HG03159 (cell line): ENCODE measurements around the gene NEUROG1.

Source experiments
- ATAC-seq: cut with Tn5 transposase; IDR thresholded peaks from one replicate; pipeline ENCODE4 v1.9.1; 2021; ENCODE audit warnings: mild to moderate bottlenecking, moderate library complexity; ENCODE audit not compliant: unreplicated experiment

The NEUROG1 gene, protein sequence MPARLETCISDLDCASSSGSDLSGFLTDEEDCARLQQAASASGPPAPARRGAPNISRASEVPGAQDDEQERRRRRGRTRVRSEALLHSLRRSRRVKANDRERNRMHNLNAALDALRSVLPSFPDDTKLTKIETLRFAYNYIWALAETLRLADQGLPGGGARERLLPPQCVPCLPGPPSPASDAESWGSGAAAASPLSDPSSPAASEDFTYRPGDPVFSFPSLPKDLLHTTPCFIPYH

DNA sequence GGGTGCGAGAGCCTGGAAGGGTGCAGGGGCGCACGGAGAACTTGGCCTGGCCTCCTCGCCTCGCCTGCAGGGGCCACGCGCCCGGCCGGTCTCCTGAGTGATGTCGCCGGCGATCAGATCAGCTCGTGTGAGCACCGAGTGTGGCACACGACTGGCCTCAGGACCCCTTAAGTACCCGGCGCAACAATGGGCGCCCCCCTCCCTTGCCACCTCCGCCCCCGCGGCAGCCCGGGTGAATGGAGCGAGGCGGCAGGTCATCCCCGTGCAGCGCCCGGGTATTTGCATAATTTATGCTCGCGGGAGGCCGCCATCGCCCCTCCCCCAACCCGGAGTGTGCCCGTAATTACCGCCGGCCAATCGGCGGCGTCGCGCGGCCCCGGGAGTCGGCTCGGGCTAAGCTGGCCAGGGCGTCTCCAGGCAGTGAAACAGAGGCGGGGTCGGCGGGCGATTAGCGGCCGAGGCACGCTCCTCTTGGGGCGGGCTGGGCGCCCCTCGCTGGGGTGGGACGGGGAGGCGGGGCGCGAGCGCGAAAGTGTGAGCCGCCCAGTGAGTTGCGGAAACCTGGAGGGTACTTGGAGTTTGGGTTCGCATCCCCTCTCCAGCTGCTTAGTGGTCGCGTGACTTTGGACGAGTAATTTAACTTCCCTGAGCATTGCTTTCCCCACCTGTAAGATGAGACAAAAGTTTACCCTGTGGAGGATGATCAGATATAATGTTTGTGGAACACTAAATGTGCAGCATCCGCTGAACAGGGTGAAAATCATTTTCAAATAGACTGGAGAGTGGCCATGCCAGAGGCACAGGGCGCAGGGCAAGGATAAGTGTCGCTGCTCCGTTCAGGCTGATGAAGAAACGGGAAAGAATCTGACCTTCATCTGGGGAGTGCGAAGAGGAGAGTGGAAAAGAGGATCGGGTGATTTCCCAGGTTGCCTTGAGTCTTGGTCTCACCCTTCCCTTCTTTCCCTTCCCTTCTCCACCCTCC, at the start of gene NEUROG1:
NEUROG1 (minus strand) TSS at position 145 of the 982 bp plus-strand sequence. CDS start 274 bp downstream, outside the sequence.
- ATAC-seq = no peak

DNA sequence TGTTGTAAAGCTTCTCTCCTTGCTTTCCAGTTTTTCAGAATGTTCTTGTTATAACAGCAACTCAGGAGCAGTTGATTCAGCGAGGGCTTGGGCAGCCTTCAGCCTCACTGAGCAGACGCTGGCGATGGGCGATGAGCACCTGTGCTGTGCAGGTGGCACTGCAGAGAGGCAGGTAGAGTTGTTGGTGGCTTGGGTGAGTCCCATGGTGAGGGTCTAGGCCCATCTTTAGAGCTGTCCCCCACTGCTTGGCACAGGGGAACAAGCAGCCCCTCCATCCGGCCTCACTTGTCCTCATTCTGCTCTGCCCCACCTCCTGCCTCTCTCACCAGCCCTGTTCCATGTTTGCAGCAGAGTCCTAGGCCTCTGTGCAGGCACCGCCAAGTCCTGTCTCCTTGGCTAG, 49.2 kb upstream of the NEUROG1 start:
- ATAC-seq = no peak

DNA sequence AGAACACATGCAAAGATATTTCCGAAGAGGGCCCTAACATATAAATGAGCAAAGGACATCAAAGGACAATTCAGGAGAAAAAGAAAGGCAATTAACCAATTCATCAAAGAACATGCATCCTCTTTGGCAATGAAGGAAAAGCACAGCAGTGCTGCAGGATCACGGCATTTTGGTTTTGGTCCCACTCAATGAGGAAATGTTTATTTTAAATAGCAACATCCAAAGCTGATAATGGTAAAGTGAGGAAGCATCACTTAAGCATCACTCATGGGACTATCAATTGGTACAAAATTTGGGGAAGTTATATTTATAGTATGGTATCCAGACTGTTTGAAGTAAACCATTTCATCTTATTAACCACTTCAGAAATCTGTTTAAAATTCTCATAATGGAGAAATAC, 48.5 kb upstream of the NEUROG1 start:
- ATAC-seq = no peak

DNA sequence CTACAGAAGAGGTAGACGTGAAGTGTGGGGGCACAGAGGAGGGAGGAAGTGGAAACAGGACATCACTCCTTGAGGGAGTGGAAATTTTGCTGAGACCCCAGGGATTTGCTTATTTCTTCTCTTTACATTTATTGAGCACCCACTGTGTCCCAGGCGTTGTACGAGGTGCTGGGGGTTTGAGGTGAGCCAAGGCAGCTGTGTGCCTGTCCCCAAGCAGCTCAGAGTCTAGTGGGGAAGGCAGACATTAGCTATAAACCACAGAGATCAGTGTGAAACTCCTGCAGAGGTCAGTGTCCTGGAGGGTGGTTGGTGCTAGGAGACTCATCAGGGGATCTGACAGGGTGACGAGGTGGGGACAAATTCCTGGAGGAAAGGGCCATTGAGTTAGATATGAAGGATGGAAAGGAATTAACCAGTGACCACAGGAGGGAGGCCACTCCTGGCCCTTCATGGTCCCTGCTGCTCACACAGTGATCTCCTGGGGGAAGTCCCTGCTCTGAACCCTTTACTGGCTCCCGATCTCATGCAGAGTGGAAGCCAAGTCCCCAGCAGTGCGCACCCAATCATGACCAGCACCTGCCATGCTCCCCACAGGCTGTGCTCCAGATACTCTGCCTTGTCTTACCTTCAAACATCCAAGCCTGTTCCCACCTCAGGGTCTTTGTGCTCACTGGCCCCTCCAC, 46.5 kb upstream of the NEUROG1 start:
- ATAC-seq = no peak

DNA sequence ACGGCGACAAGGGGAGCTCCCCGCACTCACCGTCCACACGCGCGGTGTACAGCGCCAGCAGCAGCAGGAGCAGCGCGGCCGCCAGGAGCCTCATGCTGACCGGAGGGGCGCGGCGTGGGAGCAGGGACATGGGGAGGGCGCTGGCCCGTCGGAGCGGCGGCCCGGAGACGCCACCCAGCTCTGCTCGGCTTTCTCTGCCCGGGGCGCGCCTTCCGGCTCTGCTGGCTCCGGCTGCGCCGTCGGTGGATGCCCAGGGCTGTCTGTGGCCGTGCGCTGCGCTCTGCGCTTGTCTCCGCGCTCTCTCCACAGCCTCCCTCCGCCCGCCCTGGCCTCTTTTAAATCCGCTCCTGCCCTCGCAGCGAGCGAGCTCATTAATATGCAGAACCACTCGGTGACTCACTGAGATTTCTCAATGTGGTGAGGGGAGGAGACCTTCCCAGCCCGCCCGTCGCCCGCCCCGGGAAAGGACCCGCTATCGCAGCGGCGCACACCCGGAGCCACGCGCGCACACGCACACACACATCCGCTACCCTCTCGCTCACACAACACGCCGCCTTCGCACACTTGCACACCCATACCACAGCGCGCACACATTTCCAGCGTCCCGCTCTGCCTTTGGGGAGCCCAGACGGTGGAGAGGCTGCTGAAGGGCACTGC, 43.0 kb upstream of the NEUROG1 start, which contains the start of gene CXCL14:
CXCL14 (minus strand) TSS at position 307 of the 657 bp plus-strand sequence; CDS start at position 94, 213 bp downstream.
- ATAC-seq = no peak

DNA sequence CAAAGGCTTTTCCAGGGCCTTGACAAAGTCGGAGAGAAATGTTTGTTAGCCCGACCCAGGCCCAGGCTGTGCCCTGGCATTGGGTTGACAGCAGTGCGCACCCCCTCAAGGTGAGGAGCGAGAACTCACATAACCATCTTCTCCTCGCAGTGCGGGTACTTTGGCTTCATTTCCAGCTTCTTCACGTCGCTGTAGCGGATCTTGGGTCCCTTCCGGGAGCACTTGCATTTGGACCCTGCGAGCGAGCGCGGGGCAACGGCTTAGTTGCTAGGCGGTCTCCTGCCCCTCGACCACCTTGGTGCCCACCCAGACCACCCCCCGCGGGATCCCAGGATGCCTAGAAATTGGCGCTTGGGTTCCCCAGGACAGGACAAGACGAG, 42.5 kb upstream of the NEUROG1 start:
- no peak for ATAC-seq

DNA sequence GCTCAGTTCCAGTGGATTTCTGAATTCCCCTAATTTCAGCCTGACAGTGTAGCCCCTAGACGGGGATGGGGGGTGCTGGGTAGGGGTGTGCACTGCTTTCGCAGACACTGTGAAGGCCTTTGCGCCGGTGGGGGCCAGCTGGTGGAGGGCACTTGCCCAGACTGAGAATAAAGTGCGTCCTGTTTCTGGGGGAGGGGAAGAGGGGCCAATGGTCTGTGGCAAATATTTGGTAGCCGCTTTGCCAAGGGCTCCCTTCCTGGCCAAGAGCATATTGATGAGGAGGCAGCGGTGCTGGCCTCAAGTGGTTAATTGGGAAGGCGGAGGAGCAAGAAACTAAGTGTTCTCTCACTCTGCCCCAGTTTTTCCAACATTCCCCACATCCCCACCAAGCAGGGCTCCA, 41.7 kb upstream of the NEUROG1 start:
- no peak for ATAC-seq

DNA sequence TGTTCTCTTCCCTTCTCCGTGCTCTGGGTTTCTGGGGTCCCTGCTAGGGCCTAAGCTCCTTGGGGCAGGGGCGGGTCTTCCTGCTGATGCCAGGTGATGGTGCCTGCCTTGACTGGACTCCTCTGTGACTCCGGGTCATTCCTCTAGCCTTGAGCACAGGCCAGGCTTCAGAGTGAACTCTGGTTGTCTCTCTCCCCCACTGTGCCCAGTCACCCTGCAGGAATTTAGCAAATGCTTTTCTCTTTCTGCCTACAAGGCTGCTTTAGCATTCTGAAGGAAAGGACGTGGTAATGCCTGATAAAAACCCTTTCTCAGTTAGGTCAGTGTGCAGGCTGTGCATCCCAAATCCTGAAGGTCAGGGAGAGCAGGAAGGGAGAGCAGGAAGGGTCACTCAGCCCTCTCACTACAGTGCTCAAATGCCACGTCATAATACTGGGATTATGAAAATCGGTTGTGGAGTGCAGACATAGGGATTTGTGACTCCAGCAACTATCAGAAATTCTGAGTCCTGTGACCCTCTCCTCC, 40.4 kb upstream of the NEUROG1 start:
- no peak for ATAC-seq

DNA sequence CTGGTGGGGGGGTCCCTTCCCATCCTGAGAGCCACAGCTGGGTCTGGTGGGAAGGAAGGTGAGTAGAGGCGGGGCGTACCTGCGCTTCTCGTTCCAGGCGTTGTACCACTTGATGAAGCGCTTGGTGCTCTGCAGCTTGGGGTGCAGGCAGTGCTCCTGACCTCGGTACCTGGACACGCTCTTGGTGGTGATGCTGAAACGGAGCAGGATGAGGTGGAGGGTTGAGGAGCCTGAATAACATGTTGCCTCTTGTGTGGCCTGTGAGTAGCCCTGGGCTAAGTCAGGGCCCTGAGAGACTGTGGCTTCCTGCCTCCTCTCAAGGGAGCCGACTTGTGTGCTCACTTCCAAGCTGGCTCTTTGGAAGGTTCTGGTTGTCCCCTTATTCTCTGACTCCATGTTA, 38.7 kb upstream of the NEUROG1 start:
- no peak for ATAC-seq

DNA sequence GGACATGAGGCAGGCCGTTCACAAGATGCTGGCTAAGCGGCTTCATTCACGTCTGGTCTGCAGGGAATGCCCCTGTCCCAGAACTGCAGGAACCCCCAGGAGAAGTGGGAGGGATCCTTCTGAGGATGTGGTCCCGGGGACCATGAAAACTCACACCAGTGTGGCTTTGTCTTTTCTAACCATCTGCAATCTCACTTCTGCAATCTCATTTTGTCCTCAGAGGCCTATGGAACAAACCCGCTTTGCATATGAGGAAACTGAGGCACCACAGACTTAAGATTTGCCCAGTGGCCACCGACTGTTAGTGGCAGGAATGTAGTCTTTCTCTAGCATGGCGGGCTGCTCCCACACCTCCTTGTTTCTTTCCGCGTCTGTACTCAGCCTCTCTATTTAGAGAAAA, 36.1 kb upstream of the NEUROG1 start:
- no peak for ATAC-seq

DNA sequence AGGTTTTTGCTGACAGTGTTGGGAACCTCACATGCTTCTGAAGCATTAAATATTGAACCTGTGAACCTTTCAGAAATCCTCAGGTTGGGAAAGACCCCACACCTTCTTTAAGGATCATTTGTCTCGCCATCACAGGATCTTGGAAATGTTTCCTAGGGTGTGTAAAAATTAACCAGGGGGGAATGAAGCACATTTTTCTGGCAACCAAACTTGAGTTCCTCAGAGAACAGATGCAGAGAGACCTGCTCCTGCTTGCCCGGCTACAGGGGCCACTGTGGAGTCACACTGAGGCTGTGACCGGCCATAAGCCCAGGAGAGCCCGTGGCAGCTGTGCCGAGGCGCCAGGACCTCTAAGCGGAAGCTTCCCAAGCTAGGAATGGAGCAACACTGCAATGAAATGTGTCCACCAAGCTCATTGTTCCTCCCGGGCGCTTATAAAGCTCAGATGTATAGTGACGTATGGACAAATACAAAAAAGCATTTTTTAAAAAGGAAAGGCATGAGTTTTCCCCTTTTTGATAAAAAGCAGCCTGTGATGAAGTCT, 35.4 kb upstream of the NEUROG1 start:
- no peak for ATAC-seq

DNA sequence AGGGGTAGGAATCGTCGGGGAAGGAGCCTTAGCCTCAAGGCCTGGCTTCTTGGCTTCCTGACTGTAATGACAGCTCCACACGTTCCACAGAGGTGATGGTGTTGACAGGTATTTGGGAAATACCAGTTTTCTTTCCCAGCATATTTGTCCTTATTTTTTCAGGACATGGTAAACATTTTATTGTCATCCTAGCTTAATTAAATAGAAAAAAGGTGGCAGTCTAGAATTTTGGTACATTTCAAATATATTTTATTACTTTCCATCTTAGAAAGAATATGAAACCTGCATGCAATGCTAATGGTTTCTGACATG, 34.6 kb upstream of the NEUROG1 start:
- no peak for ATAC-seq

DNA sequence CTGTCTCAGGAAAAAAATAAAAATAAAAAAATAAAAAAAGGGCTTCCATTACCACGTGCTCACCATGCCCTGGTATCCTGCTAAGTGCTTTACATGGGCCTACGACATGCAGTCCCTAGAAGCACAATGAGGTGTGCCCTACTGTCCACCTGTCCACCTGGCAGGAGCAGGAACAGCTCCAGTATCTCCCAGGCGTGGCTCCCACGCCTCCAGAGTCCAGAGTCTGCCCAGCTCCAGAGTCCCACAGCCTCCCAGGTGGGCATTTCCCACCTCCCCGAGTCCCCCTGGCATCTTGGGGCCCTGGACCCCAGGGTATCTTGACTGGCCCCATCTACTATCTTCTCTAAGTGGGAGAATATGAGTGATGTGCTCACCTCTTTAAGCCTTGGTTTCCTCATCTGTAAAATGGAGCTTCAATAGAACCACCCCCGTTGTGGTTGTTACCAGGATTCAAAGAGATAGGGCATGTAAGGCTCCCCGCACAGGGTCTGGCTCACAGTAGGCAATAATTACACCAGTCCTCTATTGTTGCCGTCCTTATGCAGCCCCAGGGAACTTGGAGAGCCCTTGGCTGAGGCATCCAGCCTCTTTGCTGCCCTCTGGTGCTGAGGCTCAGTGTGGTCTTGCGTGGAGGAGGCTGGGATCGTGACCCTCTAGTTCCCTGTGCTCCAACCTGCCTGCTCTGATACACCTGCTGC, 34.1 kb upstream of the NEUROG1 start:
- no peak for ATAC-seq

DNA sequence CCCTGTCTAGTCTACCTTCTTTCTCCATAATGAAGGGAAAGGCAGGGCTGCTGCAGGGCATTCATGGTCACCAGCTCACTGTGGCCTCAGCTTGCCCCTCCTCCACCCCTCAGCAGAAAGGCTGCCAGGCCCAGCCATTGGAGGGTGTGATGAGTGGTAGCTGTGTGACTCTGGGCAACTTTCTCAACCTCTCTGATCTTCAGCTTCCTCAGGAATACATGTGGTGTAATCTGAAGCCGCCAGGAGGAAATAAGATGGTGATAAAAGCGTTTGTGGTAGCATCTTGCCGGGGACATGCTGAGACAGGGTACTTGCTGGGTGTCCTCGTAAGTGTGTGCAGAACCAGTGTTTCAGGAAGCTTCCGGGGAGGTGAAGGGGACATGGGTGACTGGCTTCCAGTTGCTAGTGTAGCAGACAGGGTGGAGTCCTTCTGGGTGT, 33.2 kb upstream of the NEUROG1 start:
- ATAC-seq = no peak

DNA sequence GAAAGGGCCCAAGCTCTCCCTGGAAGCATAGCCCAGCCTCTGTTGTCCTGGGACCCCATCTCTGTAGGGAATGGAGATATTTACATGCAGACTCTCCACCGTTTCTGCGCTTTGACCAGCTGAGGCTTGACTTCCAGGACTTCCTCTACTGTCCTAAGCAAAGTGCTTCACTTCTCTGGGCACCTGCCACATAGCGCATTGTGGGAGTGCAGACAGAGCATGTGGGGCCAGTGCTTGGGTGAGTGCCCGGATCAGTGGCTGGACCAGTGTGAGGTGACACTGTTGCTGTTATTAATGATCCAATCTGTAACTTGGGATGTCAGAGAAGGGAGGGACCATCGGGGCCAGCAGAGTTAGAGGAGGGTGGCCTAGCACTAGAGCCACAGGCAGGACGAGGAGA, 32.5 kb upstream of the NEUROG1 start:
- no peak for ATAC-seq

DNA sequence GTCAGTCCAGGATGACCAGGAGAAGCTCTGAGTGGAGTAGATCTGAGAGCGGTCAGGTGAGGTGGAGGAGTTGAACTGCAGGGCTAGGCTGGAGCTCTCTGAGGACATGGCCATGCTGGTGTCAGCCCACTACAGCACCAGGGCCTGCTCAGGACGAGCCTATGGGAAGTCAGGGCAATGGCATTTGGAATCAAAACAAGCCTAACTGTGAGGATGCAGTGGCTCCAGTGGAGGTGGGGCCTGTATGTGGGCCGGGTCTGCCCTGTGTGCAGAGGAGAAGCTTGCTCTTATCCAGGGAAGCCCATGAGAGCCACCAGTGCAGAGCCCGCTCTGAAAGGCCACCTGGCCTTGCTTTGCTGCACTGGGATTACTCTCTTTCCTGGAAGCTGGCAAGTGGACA, 31.9 kb upstream of the NEUROG1 start:
- ATAC-seq = no peak

DNA sequence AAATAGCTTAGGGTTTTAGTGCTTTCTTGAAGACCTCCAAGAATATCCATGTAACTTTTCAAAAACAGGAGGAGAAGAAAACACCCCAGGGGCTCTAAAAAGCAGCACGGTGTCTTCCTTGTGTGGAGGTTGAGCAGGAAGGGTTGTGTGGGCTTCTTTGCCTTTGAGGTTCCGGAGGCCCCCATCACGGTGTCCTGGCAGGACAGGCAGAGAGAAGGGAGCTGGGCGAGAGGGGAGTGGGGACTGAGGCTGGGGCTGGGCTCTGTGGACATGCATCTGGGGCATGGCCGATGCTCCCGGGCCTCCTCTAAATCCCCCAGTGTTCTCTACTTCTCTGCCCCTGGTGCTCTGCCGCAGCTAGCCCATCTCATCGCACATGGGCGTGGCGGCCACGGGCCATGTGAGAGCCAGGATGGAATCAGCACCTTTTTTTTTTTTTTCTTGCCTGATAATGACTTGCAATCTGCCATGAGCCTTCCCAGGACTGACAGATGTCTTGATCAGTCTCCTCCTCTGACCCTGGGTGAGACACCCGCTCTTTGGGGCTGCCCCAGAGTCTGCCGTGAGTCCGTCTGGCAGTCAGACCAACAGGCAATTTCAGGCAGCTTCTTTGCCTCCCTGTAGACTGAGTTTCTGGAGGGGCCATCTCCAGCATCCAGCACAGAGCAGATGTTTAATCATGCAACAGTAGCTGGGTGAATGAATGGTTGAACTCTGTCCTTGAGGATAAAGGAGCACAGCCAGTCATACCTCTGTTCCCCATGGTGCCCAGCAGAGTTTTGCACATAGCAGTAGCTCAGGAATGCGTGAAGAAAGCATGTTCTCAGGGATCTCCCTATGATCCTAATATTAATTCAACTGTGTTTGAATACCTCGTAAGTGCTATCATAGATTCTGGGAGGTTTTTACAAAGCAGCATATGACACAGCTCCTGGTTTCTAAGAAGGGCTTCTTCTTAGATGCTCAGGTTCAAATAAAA, 30.9 kb upstream of the NEUROG1 start:
- ATAC-seq = peak; percentile 13

DNA sequence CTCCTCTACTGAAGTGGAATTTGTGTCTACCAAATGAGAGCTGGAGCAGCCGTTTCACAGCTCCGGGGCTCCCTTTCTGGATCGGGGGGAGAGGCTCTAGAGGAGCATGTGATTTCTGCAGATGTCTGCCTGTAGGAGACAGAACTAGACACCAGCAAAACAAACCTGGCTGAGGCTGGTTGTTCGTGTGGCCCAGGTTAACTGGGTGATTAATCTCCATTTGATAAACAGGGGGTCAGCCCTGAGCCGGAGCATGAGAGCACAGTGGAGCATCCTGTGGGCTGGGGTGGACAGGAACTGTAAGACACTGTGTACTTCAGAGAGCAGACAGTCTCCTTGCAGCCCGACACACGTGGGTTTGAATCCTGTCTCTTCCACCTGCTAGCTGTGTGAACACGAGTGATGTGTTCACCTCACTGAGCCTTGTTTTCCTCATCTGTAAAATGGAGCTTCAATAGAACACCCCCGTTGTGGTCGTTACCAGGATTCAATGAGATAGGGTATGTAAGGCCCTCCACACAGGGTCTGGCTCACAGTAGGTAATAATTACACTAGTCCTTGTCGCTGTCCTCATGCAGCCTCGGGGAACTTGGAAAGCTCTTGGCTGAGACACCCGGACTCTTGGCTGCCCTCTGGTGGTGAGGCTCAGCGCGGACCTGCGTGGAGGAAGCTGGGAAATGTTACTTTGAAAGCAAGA, 30.1 kb upstream of the NEUROG1 start:
- ATAC-seq = peak; percentile 60
